ENCODE data around the gene TANK.

- TF ChIP-seq POLR2A (IDR thresholded peaks at IDR 0.05) = no peak
- no peak for TF ChIP-seq CTCF (IDR thresholded peaks at IDR 0.05)
These were observed 42.7 kb upstream of the TANK start for GRCh38 chr2:161117506-161117905.

All from body of pancreas (tissue), 4 donors.